ENCODE results near the gene ATP5F1E. TPM values are rescaled to one million over a fixed set of nuclear protein-coding genes. Genes with fewer than 3 reads are reported as not detected.

The ATP5F1E gene
- total and polyA plus RNA-seq, 9 of the 15 experiments (the other 6 are each of a cell fraction or from before 2014, with no cell fraction given) = 60.3 to 162 (median 113) TPM

GRCh38 chr20:59020938-59021551, 11.1 kb downstream of the ATP5F1E start (continued):
- TF ChIP-seq VEZF1 (CRISPR knock-in tag; IDR thresholded peaks at IDR 0.05) = no peak; the same call in 1 of the 2 replicates
- TF ChIP-seq RFX1 (IDR thresholded peaks at IDR 0.05) = peak; percentile 6; the same call in 1 of the 2 replicates
- peak; percentile 71 to 86 for TF ChIP-seq TRIM24 (IDR thresholded peaks at IDR 0.05)
- TF ChIP-seq, protein P1, sequence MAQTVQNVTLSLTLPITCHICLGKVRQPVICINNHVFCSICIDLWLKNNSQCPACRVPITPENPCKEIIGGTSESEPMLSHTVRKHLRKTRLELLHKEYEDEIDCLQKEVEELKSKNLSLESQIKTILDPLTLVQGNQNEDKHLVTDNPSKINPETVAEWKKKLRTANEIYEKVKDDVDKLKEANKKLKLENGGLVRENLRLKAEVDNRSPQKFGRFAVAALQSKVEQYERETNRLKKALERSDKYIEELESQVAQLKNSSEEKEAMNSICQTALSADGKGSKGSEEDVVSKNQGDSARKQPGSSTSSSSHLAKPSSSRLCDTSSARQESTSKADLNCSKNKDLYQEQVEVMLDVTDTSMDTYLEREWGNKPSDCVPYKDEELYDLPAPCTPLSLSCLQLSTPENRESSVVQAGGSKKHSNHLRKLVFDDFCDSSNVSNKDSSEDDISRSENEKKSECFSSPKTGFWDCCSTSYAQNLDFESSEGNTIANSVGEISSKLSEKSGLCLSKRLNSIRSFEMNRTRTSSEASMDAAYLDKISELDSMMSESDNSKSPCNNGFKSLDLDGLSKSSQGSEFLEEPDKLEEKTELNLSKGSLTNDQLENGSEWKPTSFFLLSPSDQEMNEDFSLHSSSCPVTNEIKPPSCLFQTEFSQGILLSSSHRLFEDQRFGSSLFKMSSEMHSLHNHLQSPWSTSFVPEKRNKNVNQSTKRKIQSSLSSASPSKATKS (CRISPR knock-in tag; IDR thresholded peaks at IDR 0.05) = no peak
- peak; percentile 31; the same call in 1 of the 2 replicates for TF ChIP-seq SUPT5H (IDR thresholded peaks at IDR 0.05)
- TF ChIP-seq TCF7L2 (IDR thresholded peaks at IDR 0.05; ENCODE audit: low read depth, low read length) = no peak
- TF ChIP-seq, protein P2, sequence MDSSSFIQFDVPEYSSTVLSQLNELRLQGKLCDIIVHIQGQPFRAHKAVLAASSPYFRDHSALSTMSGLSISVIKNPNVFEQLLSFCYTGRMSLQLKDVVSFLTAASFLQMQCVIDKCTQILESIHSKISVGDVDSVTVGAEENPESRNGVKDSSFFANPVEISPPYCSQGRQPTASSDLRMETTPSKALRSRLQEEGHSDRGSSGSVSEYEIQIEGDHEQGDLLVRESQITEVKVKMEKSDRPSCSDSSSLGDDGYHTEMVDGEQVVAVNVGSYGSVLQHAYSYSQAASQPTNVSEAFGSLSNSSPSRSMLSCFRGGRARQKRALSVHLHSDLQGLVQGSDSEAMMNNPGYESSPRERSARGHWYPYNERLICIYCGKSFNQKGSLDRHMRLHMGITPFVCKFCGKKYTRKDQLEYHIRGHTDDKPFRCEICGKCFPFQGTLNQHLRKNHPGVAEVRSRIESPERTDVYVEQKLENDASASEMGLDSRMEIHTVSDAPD (CRISPR knock-in tag; IDR thresholded peaks at IDR 0.05) = no peak
- no peak for TF ChIP-seq SAFB2 (IDR thresholded peaks at IDR 0.05; ENCODE audit: borderline replicate concordance, low read depth, low read length, severe bottlenecking)
- peak; percentile 81 for TF ChIP-seq MAFK (IDR thresholded peaks at IDR 0.05; ENCODE audit: low read length)
- no peak for TF ChIP-seq EHMT2 (IDR thresholded peaks at IDR 0.05)
- TF ChIP-seq, protein P3, sequence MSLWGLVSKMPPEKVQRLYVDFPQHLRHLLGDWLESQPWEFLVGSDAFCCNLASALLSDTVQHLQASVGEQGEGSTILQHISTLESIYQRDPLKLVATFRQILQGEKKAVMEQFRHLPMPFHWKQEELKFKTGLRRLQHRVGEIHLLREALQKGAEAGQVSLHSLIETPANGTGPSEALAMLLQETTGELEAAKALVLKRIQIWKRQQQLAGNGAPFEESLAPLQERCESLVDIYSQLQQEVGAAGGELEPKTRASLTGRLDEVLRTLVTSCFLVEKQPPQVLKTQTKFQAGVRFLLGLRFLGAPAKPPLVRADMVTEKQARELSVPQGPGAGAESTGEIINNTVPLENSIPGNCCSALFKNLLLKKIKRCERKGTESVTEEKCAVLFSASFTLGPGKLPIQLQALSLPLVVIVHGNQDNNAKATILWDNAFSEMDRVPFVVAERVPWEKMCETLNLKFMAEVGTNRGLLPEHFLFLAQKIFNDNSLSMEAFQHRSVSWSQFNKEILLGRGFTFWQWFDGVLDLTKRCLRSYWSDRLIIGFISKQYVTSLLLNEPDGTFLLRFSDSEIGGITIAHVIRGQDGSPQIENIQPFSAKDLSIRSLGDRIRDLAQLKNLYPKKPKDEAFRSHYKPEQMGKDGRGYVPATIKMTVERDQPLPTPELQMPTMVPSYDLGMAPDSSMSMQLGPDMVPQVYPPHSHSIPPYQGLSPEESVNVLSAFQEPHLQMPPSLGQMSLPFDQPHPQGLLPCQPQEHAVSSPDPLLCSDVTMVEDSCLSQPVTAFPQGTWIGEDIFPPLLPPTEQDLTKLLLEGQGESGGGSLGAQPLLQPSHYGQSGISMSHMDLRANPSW (CRISPR knock-in tag; IDR thresholded peaks at IDR 0.05) = no peak
- peak; percentile 95 for TF ChIP-seq LEF1 (IDR thresholded peaks at IDR 0.05)
- peak; percentile 99 for TF ChIP-seq ARID1B (IDR thresholded peaks at IDR 0.05)
- no peak for TF ChIP-seq CHD1 (IDR thresholded peaks at IDR 0.05; ENCODE audit: low read length)
- peak; percentile 64 for TF ChIP-seq TAF9B (IDR thresholded peaks at IDR 0.05; ENCODE audit: partially characterized antibody)
- TF ChIP-seq KDM2B (CRISPR knock-in tag; IDR thresholded peaks at IDR 0.05) = no peak
- no peak for TF ChIP-seq BDP1 (IDR thresholded peaks at IDR 0.05; ENCODE audit: insufficient read depth, insufficient read length)
- peak; percentile 57; the same call in 1 of the 2 replicates for TF ChIP-seq MXI1 (IDR thresholded peaks at IDR 0.05; ENCODE audit: low read depth, low read length)
